Measurements from ENCODE around the gene CHKA. TPM values are rescaled to one million over a fixed set of nuclear protein-coding genes. Genes with fewer than 3 reads are reported as not detected.
A peak's percentile ranks its signal among the peaks of the same experiment; 100 is the strongest.

The CHKA gene
- total and polyA plus RNA-seq, 9 of the 15 experiments (the other 6 are each of a cell fraction or from before 2014, with no cell fraction given) = 3.6 to 37.0 (median 30.2) TPM

DNA sequence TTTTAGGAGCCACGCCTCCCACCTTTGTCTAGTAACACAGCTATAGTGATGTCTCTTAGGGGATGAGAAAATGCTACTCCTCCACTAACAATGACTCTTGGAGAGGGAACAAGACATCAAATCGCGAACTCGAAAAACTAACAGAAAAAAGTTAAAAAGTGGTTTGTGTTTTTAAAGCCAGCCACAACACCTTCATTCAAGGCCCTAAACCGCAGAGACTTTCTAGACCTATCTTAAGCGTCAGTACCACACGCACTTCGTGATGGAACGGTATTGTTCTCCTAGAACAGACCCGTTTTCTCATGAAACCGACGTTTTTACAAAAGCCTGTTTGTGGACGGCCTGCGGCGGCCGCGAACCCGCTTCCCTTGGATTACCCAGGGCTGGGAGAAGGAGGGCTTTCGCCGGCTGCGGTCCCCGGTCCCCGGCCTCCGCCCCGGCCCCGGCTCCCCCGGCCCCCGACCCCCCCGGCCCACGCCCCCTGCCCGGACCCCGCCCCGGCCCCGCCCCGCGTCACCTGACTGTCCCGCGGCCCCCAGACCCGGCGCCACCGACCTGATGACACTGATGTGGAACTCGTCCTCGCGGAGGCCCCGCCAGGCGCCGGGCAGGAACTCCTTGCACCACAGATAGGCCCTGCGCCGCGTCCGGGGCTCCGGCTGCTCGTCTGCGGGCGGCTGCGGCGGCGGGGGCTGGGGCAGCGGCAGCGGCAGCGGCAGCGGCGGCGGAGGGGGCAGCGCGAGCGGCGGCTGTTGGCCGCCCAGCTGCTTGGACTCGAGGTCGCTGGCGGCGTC lies 718 bp downstream of the CHKA start (continued):
- TF ChIP-seq TEAD2 (tag; IDR thresholded peaks at IDR 0.05) (peak; percentile 18; the same call in 1 of the 2 replicates), CBX3 (IDR thresholded peaks at IDR 0.05; ENCODE audit: borderline replicate concordance in 1 of 2, low read length in 2 of 2) (no peak), YY1 (IDR thresholded peaks at IDR 0.05; ENCODE audit: borderline replicate concordance in 1 of 3, control insufficient read depth in 1 of 3, extremely low read depth in 1 of 3, insufficient read depth in 3 of 3, insufficient read length in 1 of 3, insufficient replicate concordance in 2 of 3, low read depth in 1 of 3, low read length in 2 of 3) (peak in 1 of 3 experiments; percentile 2), MCM5 (IDR thresholded peaks at IDR 0.05; ENCODE audit: low read depth) (no peak), CHD1 (IDR thresholded peaks at IDR 0.05; ENCODE audit: low read length) (peak; percentile 64), MAZ (CRISPR knock-in tag; conservative IDR thresholded peaks at IDR 0.05 in 1 of 2, IDR thresholded peaks at IDR 0.05 in 1 of 2) (0 out of 4 replicates have a peak, but pooled peaks of 1 of the 2 experiments have one; percentile 26)
- TF ChIP-seq, protein P1, sequence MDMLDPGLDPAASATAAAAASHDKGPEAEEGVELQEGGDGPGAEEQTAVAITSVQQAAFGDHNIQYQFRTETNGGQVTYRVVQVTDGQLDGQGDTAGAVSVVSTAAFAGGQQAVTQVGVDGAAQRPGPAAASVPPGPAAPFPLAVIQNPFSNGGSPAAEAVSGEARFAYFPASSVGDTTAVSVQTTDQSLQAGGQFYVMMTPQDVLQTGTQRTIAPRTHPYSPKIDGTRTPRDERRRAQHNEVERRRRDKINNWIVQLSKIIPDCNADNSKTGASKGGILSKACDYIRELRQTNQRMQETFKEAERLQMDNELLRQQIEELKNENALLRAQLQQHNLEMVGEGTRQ (CRISPR knock-in tag; IDR thresholded peaks at IDR 0.05) = peak; percentile 23; the same call in 1 of the 2 replicates
- TF ChIP-seq, protein P2, sequence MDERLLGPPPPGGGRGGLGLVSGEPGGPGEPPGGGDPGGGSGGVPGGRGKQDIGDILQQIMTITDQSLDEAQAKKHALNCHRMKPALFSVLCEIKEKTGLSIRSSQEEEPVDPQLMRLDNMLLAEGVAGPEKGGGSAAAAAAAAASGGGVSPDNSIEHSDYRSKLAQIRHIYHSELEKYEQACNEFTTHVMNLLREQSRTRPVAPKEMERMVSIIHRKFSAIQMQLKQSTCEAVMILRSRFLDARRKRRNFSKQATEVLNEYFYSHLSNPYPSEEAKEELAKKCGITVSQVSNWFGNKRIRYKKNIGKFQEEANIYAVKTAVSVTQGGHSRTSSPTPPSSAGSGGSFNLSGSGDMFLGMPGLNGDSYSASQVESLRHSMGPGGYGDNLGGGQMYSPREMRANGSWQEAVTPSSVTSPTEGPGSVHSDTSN (CRISPR knock-in tag; IDR thresholded peaks at IDR 0.05; ENCODE audit: low read depth) = no peak
- TF ChIP-seq, protein P2 (tag; conservative IDR thresholded peaks at IDR 0.05; ENCODE audit: low read depth) = no peak
- TF ChIP-seq, protein P3, sequence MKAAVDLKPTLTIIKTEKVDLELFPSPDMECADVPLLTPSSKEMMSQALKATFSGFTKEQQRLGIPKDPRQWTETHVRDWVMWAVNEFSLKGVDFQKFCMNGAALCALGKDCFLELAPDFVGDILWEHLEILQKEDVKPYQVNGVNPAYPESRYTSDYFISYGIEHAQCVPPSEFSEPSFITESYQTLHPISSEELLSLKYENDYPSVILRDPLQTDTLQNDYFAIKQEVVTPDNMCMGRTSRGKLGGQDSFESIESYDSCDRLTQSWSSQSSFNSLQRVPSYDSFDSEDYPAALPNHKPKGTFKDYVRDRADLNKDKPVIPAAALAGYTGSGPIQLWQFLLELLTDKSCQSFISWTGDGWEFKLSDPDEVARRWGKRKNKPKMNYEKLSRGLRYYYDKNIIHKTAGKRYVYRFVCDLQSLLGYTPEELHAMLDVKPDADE (conservative IDR thresholded peaks at IDR 0.05; ENCODE audit: control insufficient read depth, low read depth, low read length) = 0 out of 2 replicates have a peak, but pooled peaks have one; percentile 45
- TF ChIP-seq, protein P4, sequence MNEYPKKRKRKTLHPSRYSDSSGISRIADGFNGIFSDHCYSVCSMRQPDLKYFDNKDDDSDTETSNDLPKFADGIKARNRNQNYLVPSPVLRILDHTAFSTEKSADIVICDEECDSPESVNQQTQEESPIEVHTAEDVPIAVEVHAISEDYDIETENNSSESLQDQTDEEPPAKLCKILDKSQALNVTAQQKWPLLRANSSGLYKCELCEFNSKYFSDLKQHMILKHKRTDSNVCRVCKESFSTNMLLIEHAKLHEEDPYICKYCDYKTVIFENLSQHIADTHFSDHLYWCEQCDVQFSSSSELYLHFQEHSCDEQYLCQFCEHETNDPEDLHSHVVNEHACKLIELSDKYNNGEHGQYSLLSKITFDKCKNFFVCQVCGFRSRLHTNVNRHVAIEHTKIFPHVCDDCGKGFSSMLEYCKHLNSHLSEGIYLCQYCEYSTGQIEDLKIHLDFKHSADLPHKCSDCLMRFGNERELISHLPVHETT (CRISPR knock-in tag; conservative IDR thresholded peaks at IDR 0.05 in 1 of 2, IDR thresholded peaks at IDR 0.05 in 1 of 2) = peak in 1 of 2 experiments; percentile 70; a peak in 1 of 4 replicates
- TF ChIP-seq, protein P5, sequence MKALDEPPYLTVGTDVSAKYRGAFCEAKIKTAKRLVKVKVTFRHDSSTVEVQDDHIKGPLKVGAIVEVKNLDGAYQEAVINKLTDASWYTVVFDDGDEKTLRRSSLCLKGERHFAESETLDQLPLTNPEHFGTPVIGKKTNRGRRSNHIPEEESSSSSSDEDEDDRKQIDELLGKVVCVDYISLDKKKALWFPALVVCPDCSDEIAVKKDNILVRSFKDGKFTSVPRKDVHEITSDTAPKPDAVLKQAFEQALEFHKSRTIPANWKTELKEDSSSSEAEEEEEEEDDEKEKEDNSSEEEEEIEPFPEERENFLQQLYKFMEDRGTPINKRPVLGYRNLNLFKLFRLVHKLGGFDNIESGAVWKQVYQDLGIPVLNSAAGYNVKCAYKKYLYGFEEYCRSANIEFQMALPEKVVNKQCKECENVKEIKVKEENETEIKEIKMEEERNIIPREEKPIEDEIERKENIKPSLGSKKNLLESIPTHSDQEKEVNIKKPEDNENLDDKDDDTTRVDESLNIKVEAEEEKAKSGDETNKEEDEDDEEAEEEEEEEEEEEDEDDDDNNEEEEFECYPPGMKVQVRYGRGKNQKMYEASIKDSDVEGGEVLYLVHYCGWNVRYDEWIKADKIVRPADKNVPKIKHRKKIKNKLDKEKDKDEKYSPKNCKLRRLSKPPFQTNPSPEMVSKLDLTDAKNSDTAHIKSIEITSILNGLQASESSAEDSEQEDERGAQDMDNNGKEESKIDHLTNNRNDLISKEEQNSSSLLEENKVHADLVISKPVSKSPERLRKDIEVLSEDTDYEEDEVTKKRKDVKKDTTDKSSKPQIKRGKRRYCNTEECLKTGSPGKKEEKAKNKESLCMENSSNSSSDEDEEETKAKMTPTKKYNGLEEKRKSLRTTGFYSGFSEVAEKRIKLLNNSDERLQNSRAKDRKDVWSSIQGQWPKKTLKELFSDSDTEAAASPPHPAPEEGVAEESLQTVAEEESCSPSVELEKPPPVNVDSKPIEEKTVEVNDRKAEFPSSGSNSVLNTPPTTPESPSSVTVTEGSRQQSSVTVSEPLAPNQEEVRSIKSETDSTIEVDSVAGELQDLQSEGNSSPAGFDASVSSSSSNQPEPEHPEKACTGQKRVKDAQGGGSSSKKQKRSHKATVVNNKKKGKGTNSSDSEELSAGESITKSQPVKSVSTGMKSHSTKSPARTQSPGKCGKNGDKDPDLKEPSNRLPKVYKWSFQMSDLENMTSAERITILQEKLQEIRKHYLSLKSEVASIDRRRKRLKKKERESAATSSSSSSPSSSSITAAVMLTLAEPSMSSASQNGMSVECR (CRISPR knock-in tag; IDR thresholded peaks at IDR 0.05) = 0 out of 2 replicates have a peak, but pooled peaks have one; percentile 5
